OCI-LY7 (cell line): ENCODE measurements around the gene MACROD2. TPM values are rescaled to one million over a fixed set of nuclear protein-coding genes. Genes with fewer than 3 reads are reported as not detected.

Experiments used
- BruUV-seq: library from RNA; stranded (reverse); fragments of 400-500 nt; replicated peaks from 2 replicates; lab custom pipeline; 2021; lab: Mats Ljungman, UMichigan
- CTCF ChIA-PET: fragments of 300-600 bp; sonication (Branson Sonifier 250); formaldehyde crosslinking; loops from one replicate; lab custom pipeline; 2022; ENCODE audit warnings: antibody characterized with exemption; ENCODE audit not compliant: unreplicated experiment; lab: Charles Lee
- POLR2A ChIA-PET: fragments of 300-600 bp; sonication (Branson Sonifier 250); formaldehyde crosslinking; loops from one replicate; lab custom pipeline; 2022; ENCODE audit warnings: antibody characterized with exemption; lab: Charles Lee
- DNase-seq: peaks from one replicate; pipeline ENCODE4 v3.0.0-alpha.2; 2015; ENCODE audit warnings: low spot score
- H2AFZ ChIP-seq: fragments of 200-600 bp; sonication (generic), shearing (Covaris generic); 2 replicates; pipeline ENCODE4 v1.6.1; 2014; ENCODE audit warnings: mild to moderate bottlenecking, antibody characterized with exemption, low read length, moderate library complexity
- H3K27ac ChIP-seq: fragments of 200-600 bp; sonication (generic); 2 replicates; pipeline ENCODE4 v1.5.1; 2014; ENCODE audit warnings: mixed run types, low read depth, mild to moderate bottlenecking, moderate library complexity, low read length, inconsistent platforms; ENCODE audit not compliant: poor library complexity, severe bottlenecking
- H3K36me3 ChIP-seq: fragments of 200-600 bp; sonication (generic); 2 replicates; pipeline ENCODE4 v1.6.1; 2014; ENCODE audit warnings: mild to moderate bottlenecking, antibody characterized with exemption, low read length, moderate library complexity, mixed read lengths; ENCODE audit not compliant: insufficient read depth
- H3K4me1 ChIP-seq: fragments of 200-600 bp; sonication (generic); 2 replicates; pipeline ENCODE4 v1.5.1; 2014; ENCODE audit warnings: mild to moderate bottlenecking, low read length; ENCODE audit not compliant: insufficient read depth, poor library complexity, severe bottlenecking
- H3K4me2 ChIP-seq: fragments of 200-600 bp; sonication (generic); 2 replicates; pipeline ENCODE4 v1.6.1; 2014; ENCODE audit warnings: mild to moderate bottlenecking, low read length
- H3K4me3 ChIP-seq: fragments of 200-600 bp; sonication (generic); 2 replicates; pipeline ENCODE4 v1.5.1; 2014; ENCODE audit warnings: mild to moderate bottlenecking, low read depth, low read length; ENCODE audit not compliant: poor library complexity, severe bottlenecking
- H3K79me2 ChIP-seq: fragments of 200-600 bp; sonication (generic); 2 replicates; pipeline ENCODE4 v1.6.1; 2016; ENCODE audit warnings: low read depth, mild to moderate bottlenecking, low read length, moderate library complexity, mixed read lengths; ENCODE audit not compliant: insufficient read depth
- H3K9me2 ChIP-seq: fragments of 200-600 bp; sonication (generic); 2 replicates; pipeline ENCODE4 v1.6.1; 2016; ENCODE audit warnings: mild to moderate bottlenecking, low read length, mixed read lengths; ENCODE audit not compliant: insufficient read depth
- H3K9me3 ChIP-seq: fragments of 200-600 bp; sonication (generic); 2 replicates; pipeline ENCODE4 v1.6.1; 2014; ENCODE audit warnings: mild to moderate bottlenecking, mixed run types, low read length, mixed read lengths
- H4K20me1 ChIP-seq: fragments of 200-600 bp; sonication (generic); 2 replicates; pipeline ENCODE4 v1.6.1; 2014; ENCODE audit warnings: mild to moderate bottlenecking, antibody characterized with exemption, low read length, moderate library complexity, mixed read lengths; ENCODE audit not compliant: insufficient read depth
- CTCF ChIP-seq: fragments of 200-600 bp; sonication (generic); conservative IDR thresholded peaks from 2 replicates; pipeline ENCODE4 v1.5.1; 2014; ENCODE audit warnings: mild to moderate bottlenecking, antibody characterized with exemption, low read length, moderate library complexity, mixed read lengths
- EZH2phosphoT487 ChIP-seq: fragments of 200-600 bp; sonication (generic); IDR thresholded peaks from 2 replicates; pipeline ENCODE4 v1.6.1; 2018; ENCODE audit warnings: low read depth, borderline replicate concordance, mild to moderate bottlenecking, mixed run types, antibody characterized with exemption, low read length, moderate library complexity, mixed read lengths
- intact Hi-C: fragments of 100-400 bp; cut with micrococcal nuclease; formaldehyde crosslinking; loops from one replicate; pipeline ENCODE4 v1.10.0; 2022; ENCODE audit not compliant: unreplicated experiment
- total RNA-seq, 2 experiments: library from RNA; depleted of rRNA in 1 of 2; stranded (reverse); fragments of >200 nt in 1 of 2; shearing (Covaris generic) in 1 of 2; gene quantifications; 2 replicates each; pipeline ENCODE4 v1.2.3, GENCODE V29; 2014 to 2022

The MACROD2 gene
- total RNA-seq, 2 experiments from 2014 or later: 0.09 to 4.5 TPM

DNA sequence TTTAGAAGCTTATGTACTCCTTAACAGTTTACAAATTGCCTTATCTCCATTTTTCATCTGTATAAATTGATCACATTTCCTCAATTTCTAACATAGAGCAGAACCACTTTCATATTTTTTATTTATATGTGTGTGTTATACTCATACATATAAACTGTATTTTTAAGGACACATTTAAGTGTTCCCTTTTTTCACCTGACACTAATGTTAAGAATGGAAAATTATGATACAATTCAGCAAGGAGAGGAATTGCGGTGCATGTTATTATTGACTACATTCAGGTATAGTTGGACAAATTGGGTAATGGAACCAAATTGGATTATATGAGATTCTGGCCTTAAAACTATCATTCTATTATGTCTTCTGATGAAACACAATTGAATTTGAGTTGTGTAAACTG, 821.2 kb downstream of the MACROD2 start:
- POLR2A ChIA-PET: no interaction called here
- no peaks in the 10 kb centered on the region for H3K36me3 ChIP-seq
- no peak overlapping the region for H2AFZ ChIP-seq

GRCh38 chr20:14817101-14817500, 821.8 kb downstream of the MACROD2 start:
- TF ChIP-seq CTCF (no peak), EZH2phosphoT487 (no peak)
- intact Hi-C loops: no loop called here
- Histone ChIP-seq H3K27ac (no peak overlapping the region), H3K4me1 (no peaks in the 10 kb centered on the region), H3K9me2 (no peaks in the 10 kb centered on the region), H4K20me1 (no peaks in the 10 kb centered on the region), H2AFZ (no peak overlapping the region), H3K36me3 (no peaks in the 10 kb centered on the region), H3K79me2 (no peaks in the 10 kb centered on the region), H3K9me3 (no peaks in the 10 kb centered on the region), H3K4me2 (no peak overlapping the region), H3K4me3 (no peak overlapping the region)
- ChIA-PET POLR2A (no interaction called here), CTCF (no interaction called here)
- no peak for DNase-seq
- no TSS peak for BruUV-seq

More for the DNA sequence above, 821.2 kb downstream of the MACROD2 start:
- no peaks in the 10 kb centered on the region for H3K9me3 ChIP-seq
- CTCF ChIA-PET: no interaction called here
- H3K4me3 ChIP-seq: no peak overlapping the region
- intact Hi-C loops: no loop called here
- no peaks in the 10 kb centered on the region for H3K79me2 ChIP-seq
- H3K4me2 ChIP-seq: no peak overlapping the region
- no TSS peak for BruUV-seq
- TF ChIP-seq EZH2phosphoT487: no peak
- H3K4me1 ChIP-seq: no peaks in the 10 kb centered on the region
- H4K20me1 ChIP-seq: no peaks in the 10 kb centered on the region
- H3K9me2 ChIP-seq: no peaks in the 10 kb centered on the region
- H3K27ac ChIP-seq: no peak overlapping the region
- no peak for DNase-seq

GRCh38 chr20:14820771-14821170, 825.5 kb downstream of the MACROD2 start:
- Histone ChIP-seq H3K79me2 (no peaks in the 10 kb centered on the region), H3K36me3 (no peaks in the 10 kb centered on the region), H3K4me2 (no peak overlapping the region), H4K20me1 (no peaks in the 10 kb centered on the region), H3K9me3 (no peaks in the 10 kb centered on the region), H3K27ac (no peak overlapping the region), H3K4me3 (no peak overlapping the region), H3K4me1 (no peaks in the 10 kb centered on the region), H2AFZ (no peak overlapping the region), H3K9me2 (no peaks in the 10 kb centered on the region)
- DNase-seq: no peak
- CTCF ChIA-PET: no interaction called here
- POLR2A ChIA-PET: interaction anchor here (1.2 kb wide), 2 partner anchors 33 to 63 kb away, joined by 3 to 4 read pairs; no protein-coding TSS in a partner anchor
- TF ChIP-seq CTCF (no peak), EZH2phosphoT487 (no peak)
- intact Hi-C loops: no loop called here
- BruUV-seq: no TSS peak
